Prostate gland (tissue), 2 donors: ENCODE results near the gene SEMA5A.

Experiments used
- CTCF ChIP-seq, 4 experiments: fragments of 200-600 bp in 2 of 4; fragments of 450-650 bp in 2 of 4; sonication (generic) in 2 of 4; IDR thresholded peaks; 1 replicate in 3 of 4; 2 replicates in 1 of 4; pipeline ENCODE4 v1.5.1; 2016 to 2019; ENCODE audit warnings: antibody characterized with exemption in 4 of 4, mild to moderate bottlenecking in 2 of 4, moderate library complexity in 2 of 4
- POLR2A ChIP-seq: fragments of 450-650 bp; IDR thresholded peaks from one replicate; pipeline ENCODE4 v1.6.1; 2016; ENCODE audit warnings: antibody characterized with exemption, mild to moderate bottlenecking
- POLR2AphosphoS5 ChIP-seq: sonication (generic); formaldehyde crosslinking; IDR thresholded peaks from one replicate; pipeline ENCODE4 v1.6.1; 2017; ENCODE audit warnings: antibody characterized with exemption

- TF ChIP-seq CTCF (IDR thresholded peaks at IDR 0.05): no peak
- TF ChIP-seq POLR2AphosphoS5: no peak
- no peak for TF ChIP-seq POLR2A
These were observed 153.2 kb downstream of the SEMA5A start for GRCh38 chr5:9392625-9393024.
